ENCODE results near the gene CNTN4.

Gene CNTN4

GRCh38 chr3:2423143-2423542 is 324.5 kb downstream of the CNTN4 start:
- DNase-seq = no peak

GRCh38 chr3:2441558-2441957 is 342.9 kb downstream of the CNTN4 start:
- no peak for DNase-seq

GRCh38 chr3:2446146-2446545 is 347.5 kb downstream of the CNTN4 start:
- no peak for DNase-seq

GRCh38 chr3:2452249-2452648 is 353.6 kb downstream of the CNTN4 start:
- DNase-seq = no peak

- DNase-seq = no peak
These were observed 356.2 kb downstream of the CNTN4 start for GRCh38 chr3:2454865-2455264.

GRCh38 chr3:2456788-2457187 is 358.1 kb downstream of the CNTN4 start:
- no peak for DNase-seq

- no peak for DNase-seq
These were observed 360.1 kb downstream of the CNTN4 start for GRCh38 chr3:2458816-2459215.

- no peak for DNase-seq
These were observed 367.2 kb downstream of the CNTN4 start for GRCh38 chr3:2465842-2466241.

GRCh38 chr3:2468816-2469215 is 370.1 kb downstream of the CNTN4 start:
- no peak for DNase-seq

GRCh38 chr3:2476996-2477395 is 378.3 kb downstream of the CNTN4 start:
- DNase-seq = no peak

GRCh38 chr3:2477620-2478019 is 379.0 kb downstream of the CNTN4 start:
- DNase-seq = no peak

GRCh38 chr3:2484162-2485026 is 385.7 kb downstream of the CNTN4 start:
- DNase-seq = no peak

GRCh38 chr3:2485027-2485375 is 386.3 kb downstream of the CNTN4 start:
- no peak for DNase-seq

- no peak for DNase-seq
These were observed 397.1 kb downstream of the CNTN4 start for GRCh38 chr3:2495746-2496145.

- DNase-seq = no peak
These were observed 406.2 kb downstream of the CNTN4 start for GRCh38 chr3:2504912-2505311.

- no peak for DNase-seq
These were observed 408.1 kb downstream of the CNTN4 start for GRCh38 chr3:2506776-2507175.

- no peak for DNase-seq
These were observed 412.0 kb downstream of the CNTN4 start for GRCh38 chr3:2510591-2511145.

- DNase-seq = no peak
These were observed 412.7 kb downstream of the CNTN4 start for GRCh38 chr3:2511356-2511755.

- no peak for DNase-seq
These were observed 414.2 kb downstream of the CNTN4 start for GRCh38 chr3:2512881-2513280.

- no peak for DNase-seq
These were observed 415.3 kb downstream of the CNTN4 start for GRCh38 chr3:2513986-2514385.

- no peak for DNase-seq
These were observed 418.2 kb downstream of the CNTN4 start for GRCh38 chr3:2516762-2517441.

GRCh38 chr3:2517500-2518172 is 419.0 kb downstream of the CNTN4 start:
- no peak for DNase-seq

- DNase-seq = no peak
These were observed 424.7 kb downstream of the CNTN4 start for GRCh38 chr3:2523281-2523836.

All from activated CD4-positive, alpha-beta T cell treated with anti-CD3 and anti-CD28 coated beads, Interleukin-2, Interleukin-6, amounts not matched to agents 100 ng/mL and 50 ng/mL, durations not matched to agents 16 hours and 8 hours (primary cell).